ENCODE data around the gene SETMAR.

The SETMAR gene

GRCh38 chr3:4336850-4337546, 33.8 kb downstream of the SETMAR start:
- H3K4me3 ChIP-seq (ENCODE audit: low read depth, low read length), result no peak overlapping the region
- TF ChIP-seq, protein P1, sequence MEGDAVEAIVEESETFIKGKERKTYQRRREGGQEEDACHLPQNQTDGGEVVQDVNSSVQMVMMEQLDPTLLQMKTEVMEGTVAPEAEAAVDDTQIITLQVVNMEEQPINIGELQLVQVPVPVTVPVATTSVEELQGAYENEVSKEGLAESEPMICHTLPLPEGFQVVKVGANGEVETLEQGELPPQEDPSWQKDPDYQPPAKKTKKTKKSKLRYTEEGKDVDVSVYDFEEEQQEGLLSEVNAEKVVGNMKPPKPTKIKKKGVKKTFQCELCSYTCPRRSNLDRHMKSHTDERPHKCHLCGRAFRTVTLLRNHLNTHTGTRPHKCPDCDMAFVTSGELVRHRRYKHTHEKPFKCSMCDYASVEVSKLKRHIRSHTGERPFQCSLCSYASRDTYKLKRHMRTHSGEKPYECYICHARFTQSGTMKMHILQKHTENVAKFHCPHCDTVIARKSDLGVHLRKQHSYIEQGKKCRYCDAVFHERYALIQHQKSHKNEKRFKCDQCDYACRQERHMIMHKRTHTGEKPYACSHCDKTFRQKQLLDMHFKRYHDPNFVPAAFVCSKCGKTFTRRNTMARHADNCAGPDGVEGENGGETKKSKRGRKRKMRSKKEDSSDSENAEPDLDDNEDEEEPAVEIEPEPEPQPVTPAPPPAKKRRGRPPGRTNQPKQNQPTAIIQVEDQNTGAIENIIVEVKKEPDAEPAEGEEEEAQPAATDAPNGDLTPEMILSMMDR (IDR thresholded peaks at IDR 0.05; ENCODE audit: low read depth, low read length), result no peak
- TF ChIP-seq POLR2A (IDR thresholded peaks at IDR 0.05; ENCODE audit: extremely low read depth, insufficient read length), result no peak
- TF ChIP-seq MYC (IDR thresholded peaks at IDR 0.05; ENCODE audit: low read depth, low read length), result no peak
- TF ChIP-seq, protein P2, sequence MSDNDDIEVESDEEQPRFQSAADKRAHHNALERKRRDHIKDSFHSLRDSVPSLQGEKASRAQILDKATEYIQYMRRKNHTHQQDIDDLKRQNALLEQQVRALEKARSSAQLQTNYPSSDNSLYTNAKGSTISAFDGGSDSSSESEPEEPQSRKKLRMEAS (IDR thresholded peaks at IDR 0.05; ENCODE audit: low read depth, low read length), result no peak
- DNase-seq (ENCODE audit: low read depth), result no peak

DNA sequence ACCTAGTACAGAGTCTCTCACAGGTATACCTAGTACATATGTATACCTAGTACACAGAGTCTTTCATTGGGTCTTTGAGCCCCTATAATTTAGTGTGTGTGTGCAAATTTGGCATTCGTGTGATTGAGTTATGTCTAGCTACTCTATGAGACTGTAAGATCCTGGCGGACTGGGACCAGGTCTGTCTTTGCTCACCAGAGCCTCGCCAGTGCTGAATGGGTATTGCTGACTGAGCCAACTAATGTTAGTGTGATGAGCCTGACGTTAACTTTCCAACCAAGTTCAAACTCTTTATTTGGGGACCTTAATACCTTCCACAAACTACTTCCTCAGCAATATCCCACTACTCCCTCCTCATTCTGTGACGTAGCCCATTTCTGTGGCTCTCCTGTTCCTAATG, 35.6 kb downstream of the SETMAR start:
- DNase-seq (ENCODE audit: low read depth), result no peak
- TF ChIP-seq POLR2A (IDR thresholded peaks at IDR 0.05; ENCODE audit: extremely low read depth, insufficient read length), result no peak
- TF ChIP-seq MYC (IDR thresholded peaks at IDR 0.05; ENCODE audit: low read depth, low read length), result no peak
- TF ChIP-seq, protein P1 (IDR thresholded peaks at IDR 0.05; ENCODE audit: low read depth, low read length), result no peak
- TF ChIP-seq, protein P2 (IDR thresholded peaks at IDR 0.05; ENCODE audit: low read depth, low read length), result no peak
- no peak overlapping the region for H3K4me3 ChIP-seq (ENCODE audit: low read depth, low read length)

DNA sequence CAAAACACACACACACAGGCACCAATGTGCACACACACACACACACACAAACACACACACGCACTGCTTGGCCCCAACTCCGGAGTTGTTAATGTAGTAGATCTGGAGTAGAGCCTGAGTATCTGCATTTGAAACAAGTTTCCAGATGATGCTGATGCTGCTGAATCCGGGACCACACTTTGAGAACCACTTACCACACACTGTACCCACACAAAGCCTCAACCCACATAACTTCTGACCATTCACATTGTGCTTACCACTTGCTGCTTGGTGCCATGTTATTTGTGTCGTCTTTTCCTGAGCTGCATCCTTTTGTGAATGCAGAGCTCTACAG, 36.9 kb downstream of the SETMAR start:
- no peak for DNase-seq (ENCODE audit: low read depth)
- TF ChIP-seq POLR2A (IDR thresholded peaks at IDR 0.05; ENCODE audit: extremely low read depth, insufficient read length) (no peak), MYC (IDR thresholded peaks at IDR 0.05; ENCODE audit: low read depth, low read length) (no peak)
- TF ChIP-seq, protein P2 (IDR thresholded peaks at IDR 0.05; ENCODE audit: low read depth, low read length), result no peak
- TF ChIP-seq, protein P1 (IDR thresholded peaks at IDR 0.05; ENCODE audit: low read depth, low read length), result no peak
- H3K4me3 ChIP-seq (ENCODE audit: low read depth, low read length), result no peak overlapping the region

GRCh38 chr3:4340411-4341335, 37.5 kb downstream of the SETMAR start:
- peak; percentile 48 for DNase-seq (ENCODE audit: low read depth)
- H3K4me3 ChIP-seq (ENCODE audit: low read depth, low read length), result no peak overlapping the region
- TF ChIP-seq, protein P2 (IDR thresholded peaks at IDR 0.05; ENCODE audit: low read depth, low read length), result no peak
- TF ChIP-seq POLR2A (IDR thresholded peaks at IDR 0.05; ENCODE audit: extremely low read depth, insufficient read length) (no peak), MYC (IDR thresholded peaks at IDR 0.05; ENCODE audit: low read depth, low read length) (no peak)

DNA sequence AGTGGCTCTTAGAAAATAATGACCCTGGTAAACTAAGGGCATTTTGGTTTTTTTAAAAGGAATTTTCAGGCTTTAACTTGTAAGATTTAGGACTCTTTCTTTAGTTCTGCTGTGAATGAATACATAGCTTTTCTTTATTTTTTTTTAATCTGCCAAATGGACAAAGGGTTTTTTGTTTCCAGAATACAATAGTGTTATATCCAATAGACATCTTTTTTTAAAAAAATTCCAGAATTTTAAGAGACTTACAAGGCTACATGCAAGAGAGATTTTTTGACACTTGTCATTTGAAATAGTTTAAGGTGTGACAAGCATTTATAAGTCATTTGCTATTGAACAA, 38.1 kb downstream of the SETMAR start:
- TF ChIP-seq, protein P2 (IDR thresholded peaks at IDR 0.05; ENCODE audit: low read depth, low read length), result no peak
- TF ChIP-seq MYC (IDR thresholded peaks at IDR 0.05; ENCODE audit: low read depth, low read length) (no peak), POLR2A (IDR thresholded peaks at IDR 0.05; ENCODE audit: extremely low read depth, insufficient read length) (no peak)
- TF ChIP-seq, protein P1 (IDR thresholded peaks at IDR 0.05; ENCODE audit: low read depth, low read length), result no peak
- DNase-seq (ENCODE audit: low read depth), result no peak
- H3K4me3 ChIP-seq (ENCODE audit: low read depth, low read length), result no peak overlapping the region

DNA sequence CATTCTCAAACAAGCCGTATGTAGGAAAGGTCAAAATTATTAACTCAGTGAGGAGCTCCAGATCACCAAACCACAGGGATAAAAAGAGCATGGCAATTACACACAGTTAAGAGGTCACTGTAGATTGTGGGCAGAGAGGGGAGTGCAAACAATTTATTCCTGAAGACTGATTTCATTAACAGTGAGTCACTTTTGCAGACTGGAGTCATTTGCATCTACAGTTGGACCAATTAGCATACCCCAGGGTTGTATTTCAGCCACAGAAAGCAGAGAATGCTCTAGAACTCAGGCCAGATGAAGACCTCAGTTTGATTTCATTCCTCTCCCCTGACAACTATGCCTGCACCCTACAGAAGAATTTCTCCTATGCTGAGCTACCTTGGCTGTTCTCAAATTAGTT, 40.1 kb downstream of the SETMAR start:
- TF ChIP-seq, protein P1 (IDR thresholded peaks at IDR 0.05; ENCODE audit: low read depth, low read length), result no peak
- TF ChIP-seq, protein P2 (IDR thresholded peaks at IDR 0.05; ENCODE audit: low read depth, low read length), result no peak
- TF ChIP-seq MYC (IDR thresholded peaks at IDR 0.05; ENCODE audit: low read depth, low read length), result no peak
- no peak for TF ChIP-seq POLR2A (IDR thresholded peaks at IDR 0.05; ENCODE audit: extremely low read depth, insufficient read length)
- no peak for DNase-seq (ENCODE audit: low read depth)
- H3K4me3 ChIP-seq (ENCODE audit: low read depth, low read length), result no peak overlapping the region
